Measurements from ENCODE around the gene SPATA1. TPM values are rescaled to one million over a fixed set of nuclear protein-coding genes. Genes with fewer than 3 reads are reported as not detected.

Gene SPATA1
- total and polyA plus RNA-seq, 9 of the 15 experiments (the other 6 are each of a cell fraction or from before 2014, with no cell fraction given), result 0.79 to 2.9 (median 1.5) TPM

DNA sequence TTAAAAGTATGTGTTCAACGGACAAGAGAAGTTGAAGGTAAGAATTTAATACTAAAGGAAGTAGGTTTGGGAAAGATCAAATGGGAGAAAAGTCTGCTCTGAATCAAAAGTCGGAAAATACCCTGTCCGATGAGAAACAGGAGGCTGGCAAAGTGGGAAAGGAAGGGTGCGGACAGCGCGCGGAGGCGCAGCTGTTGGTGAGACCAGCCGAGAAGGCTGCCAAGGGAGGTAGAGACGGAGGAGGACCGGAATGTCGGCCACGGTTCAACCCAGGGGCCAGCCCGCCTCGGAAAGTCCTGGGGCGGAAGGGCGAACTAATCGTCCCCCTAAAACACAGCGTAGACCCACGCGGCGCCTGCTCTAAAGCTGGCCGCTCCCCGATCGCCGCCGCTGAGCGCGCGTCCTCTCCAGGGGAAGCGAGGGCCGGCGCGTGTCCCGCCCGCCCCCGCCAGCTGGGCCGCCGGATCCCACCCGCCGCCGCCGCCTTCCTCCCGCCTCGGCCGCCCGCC is 639 bp upstream of the SPATA1 start (continued):
- TF ChIP-seq, protein P1, sequence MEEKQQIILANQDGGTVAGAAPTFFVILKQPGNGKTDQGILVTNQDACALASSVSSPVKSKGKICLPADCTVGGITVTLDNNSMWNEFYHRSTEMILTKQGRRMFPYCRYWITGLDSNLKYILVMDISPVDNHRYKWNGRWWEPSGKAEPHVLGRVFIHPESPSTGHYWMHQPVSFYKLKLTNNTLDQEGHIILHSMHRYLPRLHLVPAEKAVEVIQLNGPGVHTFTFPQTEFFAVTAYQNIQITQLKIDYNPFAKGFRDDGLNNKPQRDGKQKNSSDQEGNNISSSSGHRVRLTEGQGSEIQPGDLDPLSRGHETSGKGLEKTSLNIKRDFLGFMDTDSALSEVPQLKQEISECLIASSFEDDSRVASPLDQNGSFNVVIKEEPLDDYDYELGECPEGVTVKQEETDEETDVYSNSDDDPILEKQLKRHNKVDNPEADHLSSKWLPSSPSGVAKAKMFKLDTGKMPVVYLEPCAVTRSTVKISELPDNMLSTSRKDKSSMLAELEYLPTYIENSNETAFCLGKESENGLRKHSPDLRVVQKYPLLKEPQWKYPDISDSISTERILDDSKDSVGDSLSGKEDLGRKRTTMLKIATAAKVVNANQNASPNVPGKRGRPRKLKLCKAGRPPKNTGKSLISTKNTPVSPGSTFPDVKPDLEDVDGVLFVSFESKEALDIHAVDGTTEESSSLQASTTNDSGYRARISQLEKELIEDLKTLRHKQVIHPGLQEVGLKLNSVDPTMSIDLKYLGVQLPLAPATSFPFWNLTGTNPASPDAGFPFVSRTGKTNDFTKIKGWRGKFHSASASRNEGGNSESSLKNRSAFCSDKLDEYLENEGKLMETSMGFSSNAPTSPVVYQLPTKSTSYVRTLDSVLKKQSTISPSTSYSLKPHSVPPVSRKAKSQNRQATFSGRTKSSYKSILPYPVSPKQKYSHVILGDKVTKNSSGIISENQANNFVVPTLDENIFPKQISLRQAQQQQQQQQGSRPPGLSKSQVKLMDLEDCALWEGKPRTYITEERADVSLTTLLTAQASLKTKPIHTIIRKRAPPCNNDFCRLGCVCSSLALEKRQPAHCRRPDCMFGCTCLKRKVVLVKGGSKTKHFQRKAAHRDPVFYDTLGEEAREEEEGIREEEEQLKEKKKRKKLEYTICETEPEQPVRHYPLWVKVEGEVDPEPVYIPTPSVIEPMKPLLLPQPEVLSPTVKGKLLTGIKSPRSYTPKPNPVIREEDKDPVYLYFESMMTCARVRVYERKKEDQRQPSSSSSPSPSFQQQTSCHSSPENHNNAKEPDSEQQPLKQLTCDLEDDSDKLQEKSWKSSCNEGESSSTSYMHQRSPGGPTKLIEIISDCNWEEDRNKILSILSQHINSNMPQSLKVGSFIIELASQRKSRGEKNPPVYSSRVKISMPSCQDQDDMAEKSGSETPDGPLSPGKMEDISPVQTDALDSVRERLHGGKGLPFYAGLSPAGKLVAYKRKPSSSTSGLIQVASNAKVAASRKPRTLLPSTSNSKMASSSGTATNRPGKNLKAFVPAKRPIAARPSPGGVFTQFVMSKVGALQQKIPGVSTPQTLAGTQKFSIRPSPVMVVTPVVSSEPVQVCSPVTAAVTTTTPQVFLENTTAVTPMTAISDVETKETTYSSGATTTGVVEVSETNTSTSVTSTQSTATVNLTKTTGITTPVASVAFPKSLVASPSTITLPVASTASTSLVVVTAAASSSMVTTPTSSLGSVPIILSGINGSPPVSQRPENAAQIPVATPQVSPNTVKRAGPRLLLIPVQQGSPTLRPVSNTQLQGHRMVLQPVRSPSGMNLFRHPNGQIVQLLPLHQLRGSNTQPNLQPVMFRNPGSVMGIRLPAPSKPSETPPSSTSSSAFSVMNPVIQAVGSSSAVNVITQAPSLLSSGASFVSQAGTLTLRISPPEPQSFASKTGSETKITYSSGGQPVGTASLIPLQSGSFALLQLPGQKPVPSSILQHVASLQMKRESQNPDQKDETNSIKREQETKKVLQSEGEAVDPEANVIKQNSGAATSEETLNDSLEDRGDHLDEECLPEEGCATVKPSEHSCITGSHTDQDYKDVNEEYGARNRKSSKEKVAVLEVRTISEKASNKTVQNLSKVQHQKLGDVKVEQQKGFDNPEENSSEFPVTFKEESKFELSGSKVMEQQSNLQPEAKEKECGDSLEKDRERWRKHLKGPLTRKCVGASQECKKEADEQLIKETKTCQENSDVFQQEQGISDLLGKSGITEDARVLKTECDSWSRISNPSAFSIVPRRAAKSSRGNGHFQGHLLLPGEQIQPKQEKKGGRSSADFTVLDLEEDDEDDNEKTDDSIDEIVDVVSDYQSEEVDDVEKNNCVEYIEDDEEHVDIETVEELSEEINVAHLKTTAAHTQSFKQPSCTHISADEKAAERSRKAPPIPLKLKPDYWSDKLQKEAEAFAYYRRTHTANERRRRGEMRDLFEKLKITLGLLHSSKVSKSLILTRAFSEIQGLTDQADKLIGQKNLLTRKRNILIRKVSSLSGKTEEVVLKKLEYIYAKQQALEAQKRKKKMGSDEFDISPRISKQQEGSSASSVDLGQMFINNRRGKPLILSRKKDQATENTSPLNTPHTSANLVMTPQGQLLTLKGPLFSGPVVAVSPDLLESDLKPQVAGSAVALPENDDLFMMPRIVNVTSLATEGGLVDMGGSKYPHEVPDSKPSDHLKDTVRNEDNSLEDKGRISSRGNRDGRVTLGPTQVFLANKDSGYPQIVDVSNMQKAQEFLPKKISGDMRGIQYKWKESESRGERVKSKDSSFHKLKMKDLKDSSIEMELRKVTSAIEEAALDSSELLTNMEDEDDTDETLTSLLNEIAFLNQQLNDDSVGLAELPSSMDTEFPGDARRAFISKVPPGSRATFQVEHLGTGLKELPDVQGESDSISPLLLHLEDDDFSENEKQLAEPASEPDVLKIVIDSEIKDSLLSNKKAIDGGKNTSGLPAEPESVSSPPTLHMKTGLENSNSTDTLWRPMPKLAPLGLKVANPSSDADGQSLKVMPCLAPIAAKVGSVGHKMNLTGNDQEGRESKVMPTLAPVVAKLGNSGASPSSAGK (IDR thresholded peaks at IDR 0.05), result peak; percentile 47
- TF ChIP-seq TAF7 (tag; IDR thresholded peaks at IDR 0.05), result 0 out of 2 replicates have a peak, but pooled peaks have one; percentile 35
- TF ChIP-seq, protein P2, sequence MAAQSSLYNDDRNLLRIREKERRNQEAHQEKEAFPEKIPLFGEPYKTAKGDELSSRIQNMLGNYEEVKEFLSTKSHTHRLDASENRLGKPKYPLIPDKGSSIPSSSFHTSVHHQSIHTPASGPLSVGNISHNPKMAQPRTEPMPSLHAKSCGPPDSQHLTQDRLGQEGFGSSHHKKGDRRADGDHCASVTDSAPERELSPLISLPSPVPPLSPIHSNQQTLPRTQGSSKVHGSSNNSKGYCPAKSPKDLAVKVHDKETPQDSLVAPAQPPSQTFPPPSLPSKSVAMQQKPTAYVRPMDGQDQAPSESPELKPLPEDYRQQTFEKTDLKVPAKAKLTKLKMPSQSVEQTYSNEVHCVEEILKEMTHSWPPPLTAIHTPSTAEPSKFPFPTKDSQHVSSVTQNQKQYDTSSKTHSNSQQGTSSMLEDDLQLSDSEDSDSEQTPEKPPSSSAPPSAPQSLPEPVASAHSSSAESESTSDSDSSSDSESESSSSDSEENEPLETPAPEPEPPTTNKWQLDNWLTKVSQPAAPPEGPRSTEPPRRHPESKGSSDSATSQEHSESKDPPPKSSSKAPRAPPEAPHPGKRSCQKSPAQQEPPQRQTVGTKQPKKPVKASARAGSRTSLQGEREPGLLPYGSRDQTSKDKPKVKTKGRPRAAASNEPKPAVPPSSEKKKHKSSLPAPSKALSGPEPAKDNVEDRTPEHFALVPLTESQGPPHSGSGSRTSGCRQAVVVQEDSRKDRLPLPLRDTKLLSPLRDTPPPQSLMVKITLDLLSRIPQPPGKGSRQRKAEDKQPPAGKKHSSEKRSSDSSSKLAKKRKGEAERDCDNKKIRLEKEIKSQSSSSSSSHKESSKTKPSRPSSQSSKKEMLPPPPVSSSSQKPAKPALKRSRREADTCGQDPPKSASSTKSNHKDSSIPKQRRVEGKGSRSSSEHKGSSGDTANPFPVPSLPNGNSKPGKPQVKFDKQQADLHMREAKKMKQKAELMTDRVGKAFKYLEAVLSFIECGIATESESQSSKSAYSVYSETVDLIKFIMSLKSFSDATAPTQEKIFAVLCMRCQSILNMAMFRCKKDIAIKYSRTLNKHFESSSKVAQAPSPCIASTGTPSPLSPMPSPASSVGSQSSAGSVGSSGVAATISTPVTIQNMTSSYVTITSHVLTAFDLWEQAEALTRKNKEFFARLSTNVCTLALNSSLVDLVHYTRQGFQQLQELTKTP (IDR thresholded peaks at IDR 0.05; ENCODE audit: low read depth in 1 of 2, partially characterized antibody in 2 of 2), result peak in 1 of 2 experiments; percentile 22
